ENCODE data around the gene PDE4B. TPM values are rescaled to one million over a fixed set of nuclear protein-coding genes. Genes with fewer than 3 reads are reported as not detected.
A peak's percentile ranks its signal among the peaks of the same experiment; 100 is the strongest.

Gene PDE4B
- total and polyA plus RNA-seq, 9 of the 15 experiments (the other 6 are each of a cell fraction or from before 2014, with no cell fraction given): 0.09 TPM; not detected in 8

GRCh38 chr1:65942476-65942875, 149.8 kb downstream of the PDE4B start:
- Histone ChIP-seq H3K36me3 (ENCODE audit: control insufficient read depth, insufficient read depth, low read length) (no peaks in the 10 kb centered on the region), H3K4me2 (ENCODE audit: insufficient read depth, low read length) (no peak overlapping the region), H3K9me3 (replicated peaks; ENCODE audit: control insufficient read depth, insufficient read depth, low read depth, low read length) (no peaks in the 10 kb centered on the region), H2AFZ (ENCODE audit: low read depth, low read length) (no peak overlapping the region), H3K4me3 (no peak overlapping the region), H4K20me1 (replicated peaks; ENCODE audit: control insufficient read depth, insufficient read depth, low read length) (no peaks in the 10 kb centered on the region), H3K4me1 (replicated peaks in 1 of 2; ENCODE audit: control insufficient read depth in 2 of 2, insufficient read depth in 2 of 2, low read length in 2 of 2) (no peaks in the 10 kb centered on the region), H3K27ac (ENCODE audit: extremely low read depth, low read depth, low read length) (no peak overlapping the region), H3K27me3 (ENCODE audit: control insufficient read depth in 2 of 2, insufficient read depth in 2 of 2, low read length in 2 of 2) (no peaks in the 10 kb centered on the region), H3K9me1 (ENCODE audit: control insufficient read depth, insufficient read depth, low read length) (no peaks in the 10 kb centered on the region), H3K9ac (ENCODE audit: insufficient read depth in 1 of 2, low read depth in 2 of 2, low read length in 2 of 2) (no peak overlapping the region), H3K79me2 (ENCODE audit: control insufficient read depth, insufficient read depth, low read length) (no peaks in the 10 kb centered on the region)
- intact Hi-C loops (cut with micrococcal nuclease): no loop called here
- FAIRE-seq: no peak
- POLR2A ChIA-PET: no interaction called here
- CTCF ChIA-PET (ENCODE audit: low intra/inter-chr PET ratio): no interaction called here
- no peak for ATAC-seq
- no peak for DNase-seq (ENCODE audit: extremely low read depth in 1 of 4, low spot score in 3 of 4)
- in situ Hi-C loops (cut with MboI): loop anchor here (25.0 kb wide), 2 partner anchors 730 to 855 kb away; no protein-coding TSS in a partner anchor
- TF ChIP-seq ZHX1 (conservative IDR thresholded peaks at IDR 0.05; ENCODE audit: low read length): no peak
- no TSS peak for BruUV-seq (replicated peaks)
- WGBS (ENCODE audit: insufficient coverage, low coverage, missing lambda C conversion rate): 0% methylated on average over 1 of the region's 1 CpG

- intact Hi-C loops (cut with micrococcal nuclease) (loop anchor here (5.0 kb wide), 1 partner anchor 134 kb away; no protein-coding TSS in a partner anchor), in situ Hi-C loops (cut with MboI) (loop anchor here (25.0 kb wide), 2 partner anchors 734 to 859 kb away; no protein-coding TSS in a partner anchor)
- no peaks in the 10 kb centered on the region for H3K27me3 ChIP-seq (ENCODE audit: control insufficient read depth in 2 of 2, insufficient read depth in 2 of 2, low read length in 2 of 2)
- H3K4me1 ChIP-seq (replicated peaks in 1 of 2; ENCODE audit: control insufficient read depth in 2 of 2, insufficient read depth in 2 of 2, low read length in 2 of 2): peaks cover 0 to 3% of the 10 kb centered on the region in 2 experiments; a peak in 1 of 5 replicates
- H3K79me2 ChIP-seq (ENCODE audit: control insufficient read depth, insufficient read depth, low read length): no peaks in the 10 kb centered on the region
- no peak overlapping the region for H3K4me3 ChIP-seq
- no peaks in the 10 kb centered on the region for H3K9me1 ChIP-seq (ENCODE audit: control insufficient read depth, insufficient read depth, low read length)
- CTCF ChIA-PET (ENCODE audit: low intra/inter-chr PET ratio): no interaction called here
- H4K20me1 ChIP-seq (replicated peaks; ENCODE audit: control insufficient read depth, insufficient read depth, low read length): no peaks in the 10 kb centered on the region
- BruUV-seq (replicated peaks): no TSS peak
- ATAC-seq (no peak), FAIRE-seq (no peak), DNase-seq (ENCODE audit: extremely low read depth in 1 of 4, low spot score in 3 of 4) (no peak)
- POLR2A ChIA-PET: no interaction called here
- no peak overlapping the region for H2AFZ ChIP-seq (ENCODE audit: low read depth, low read length)
- no peaks in the 10 kb centered on the region for H3K9me3 ChIP-seq (replicated peaks; ENCODE audit: control insufficient read depth, insufficient read depth, low read depth, low read length)
- H3K4me2 ChIP-seq (ENCODE audit: insufficient read depth, low read length): no peak overlapping the region
- H3K27ac ChIP-seq (ENCODE audit: extremely low read depth, low read depth, low read length): no peak overlapping the region
- H3K9ac ChIP-seq (ENCODE audit: insufficient read depth in 1 of 2, low read depth in 2 of 2, low read length in 2 of 2): no peak overlapping the region
- H3K36me3 ChIP-seq (ENCODE audit: control insufficient read depth, insufficient read depth, low read length): no peaks in the 10 kb centered on the region
- WGBS (ENCODE audit: insufficient coverage, low coverage, missing lambda C conversion rate): 0% methylated on average over 1 of the region's 1 CpG
- TF ChIP-seq USF2 (CRISPR knock-in tag; IDR thresholded peaks at IDR 0.05) (0 out of 2 replicates have a peak, but pooled peaks have one; percentile 4), ESRRA (IDR thresholded peaks at IDR 0.05; ENCODE audit: borderline replicate concordance, low read depth) (no peak), RBM17 (IDR thresholded peaks at IDR 0.05; ENCODE audit: borderline replicate concordance, low read depth, low read length) (no peak), RAD51 (IDR thresholded peaks at IDR 0.05; ENCODE audit: borderline replicate concordance, low read depth) (peak; percentile 62), TRIM25 (IDR thresholded peaks at IDR 0.05; ENCODE audit: borderline replicate concordance) (no peak), RBM15 (IDR thresholded peaks at IDR 0.05; ENCODE audit: insufficient read depth, low read length) (no peak), TFE3 (CRISPR knock-in tag; IDR thresholded peaks at IDR 0.05) (peak; percentile 75)
Measured at GRCh38 chr1:65946376-65946775, 153.7 kb downstream of the PDE4B start.
